Measurements from ENCODE around the gene OR5H15.
"Not testable (repeated sequence)": the region's sequence is repeated elsewhere in the genome, so short reads cannot be mapped to it uniquely, and the experiment has no call there.

Gene OR5H15

DNA sequence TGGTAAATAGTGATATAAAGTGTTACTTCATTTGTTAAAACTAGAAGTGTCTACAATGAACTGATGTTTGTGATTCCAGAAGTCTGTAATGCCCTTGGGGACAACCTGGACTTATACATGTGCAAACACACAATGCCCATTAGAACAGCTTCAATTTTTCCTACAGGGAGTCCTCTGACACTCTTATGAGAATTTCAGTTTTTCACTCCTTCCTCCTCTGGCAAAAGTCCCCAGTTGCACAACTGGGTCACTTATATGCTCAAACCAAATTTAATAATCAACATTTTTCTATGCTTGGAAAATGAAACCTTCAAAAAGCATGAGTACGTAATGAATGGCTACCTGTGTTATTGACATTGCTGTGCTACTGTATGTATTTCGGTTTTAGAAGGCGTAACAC lies at the start of gene OR5H15:
Gene OR5H15, plus strand, starts transcription at position 301 of the 400 bp plus-strand sequence. CDS start 2,004 bp downstream, outside the sequence.
- DNase-seq (ENCODE audit: low read depth in 2 of 2), result no peak

DNA sequence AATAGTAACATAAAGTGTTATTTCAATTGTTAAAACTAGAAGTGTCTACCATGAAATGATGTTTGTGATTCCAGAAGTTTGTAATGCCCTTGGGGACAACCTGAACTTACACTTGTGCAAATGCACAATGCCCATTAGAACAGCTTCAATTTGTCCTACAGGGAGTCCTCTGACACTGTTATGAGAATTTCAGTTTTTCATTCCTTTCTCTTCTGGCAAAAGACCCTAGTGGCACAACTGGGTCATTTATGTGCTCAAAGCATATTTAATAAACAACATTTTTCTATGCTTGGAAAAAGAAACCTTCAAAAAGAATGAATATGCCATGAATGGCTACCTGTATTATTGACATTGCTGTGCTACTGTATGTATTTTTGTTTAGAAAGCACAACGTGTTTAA lies 36.1 kb upstream of the OR5H15 start, which contains the start of gene OR5H1:
Gene OR5H1, plus strand, starts transcription at position 301 of the 400 bp plus-strand sequence. CDS start 1,977 bp downstream, outside the sequence.
- DNase-seq (ENCODE audit: low read depth in 2 of 2), result no peak

DNA sequence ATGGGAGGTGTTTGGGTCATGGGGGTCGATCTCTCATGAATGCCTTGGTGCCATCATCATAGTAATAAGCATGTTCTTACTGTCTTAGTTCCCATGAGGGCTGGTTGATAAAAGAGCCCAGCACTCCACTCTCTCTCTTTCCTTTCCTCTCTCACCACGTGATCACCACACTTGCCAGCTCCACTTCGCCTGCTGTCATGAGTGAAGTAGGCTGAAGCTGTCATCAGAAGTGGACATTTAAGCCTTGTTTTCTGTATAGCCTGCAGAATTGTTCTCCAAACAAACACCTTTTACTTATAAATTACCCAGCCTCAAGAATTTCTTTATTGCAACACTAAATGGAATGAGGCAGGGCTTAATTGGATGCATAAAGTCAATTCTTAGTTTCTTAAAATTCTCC lies 29.9 kb upstream of the OR5H15 start:
- no peak for DNase-seq (ENCODE audit: low read depth in 2 of 2)

DNA sequence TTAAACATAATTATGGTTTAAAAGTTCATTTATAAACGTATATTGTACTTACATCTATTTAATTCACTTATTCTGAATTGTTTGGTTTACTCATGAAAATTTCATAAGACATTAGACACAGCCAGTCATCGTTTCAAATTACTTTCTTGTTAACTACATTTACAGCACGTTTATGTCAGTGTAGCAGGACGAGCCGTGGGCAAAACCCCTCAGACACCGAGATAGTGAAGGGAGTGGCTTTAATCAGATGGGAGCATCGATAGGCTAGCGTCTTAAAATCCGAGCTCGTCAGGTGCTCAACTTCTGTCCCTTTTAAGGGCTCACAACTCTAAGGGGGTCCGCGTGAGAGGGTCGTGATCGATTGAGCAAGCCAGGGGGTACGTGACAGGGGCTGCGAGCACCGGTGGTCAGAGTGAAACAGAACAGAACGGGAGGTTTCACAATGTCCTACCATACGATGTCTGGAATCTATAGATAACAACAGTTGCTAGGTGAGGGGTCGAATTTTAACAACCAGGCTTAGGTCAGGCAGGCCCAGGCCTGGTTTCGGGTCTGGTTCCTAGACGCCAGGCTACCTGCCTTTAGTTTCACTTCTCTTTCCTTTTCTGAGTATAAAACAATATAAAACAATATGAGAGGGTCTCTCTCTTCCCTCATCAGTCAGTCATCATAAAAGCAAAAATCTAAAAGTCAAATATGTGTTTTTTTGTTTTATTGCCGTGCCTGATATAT lies 28.5 kb upstream of the OR5H15 start:
- not testable (repeated sequence) for DNase-seq (ENCODE audit: low read depth in 2 of 2)

DNA sequence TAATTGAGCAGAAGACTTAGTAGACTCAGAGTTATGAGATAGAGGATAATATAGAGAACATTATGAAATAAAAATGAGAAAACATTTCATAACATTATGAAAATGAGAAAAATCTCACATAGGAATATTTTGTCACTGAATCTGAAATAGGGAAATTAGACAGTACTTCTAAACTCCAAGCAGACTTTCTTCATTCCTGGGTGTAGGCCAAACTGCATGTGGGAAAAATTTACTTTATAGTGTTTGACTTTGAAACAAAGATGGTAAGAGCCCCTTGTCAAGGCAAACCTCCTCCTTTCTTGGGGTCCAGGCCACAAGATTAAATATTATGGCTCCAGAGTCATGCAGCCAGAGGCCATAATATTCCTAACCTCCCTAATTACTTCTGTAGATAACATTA lies 26.0 kb upstream of the OR5H15 start:
- no peak for DNase-seq (ENCODE audit: low read depth in 2 of 2)

DNA sequence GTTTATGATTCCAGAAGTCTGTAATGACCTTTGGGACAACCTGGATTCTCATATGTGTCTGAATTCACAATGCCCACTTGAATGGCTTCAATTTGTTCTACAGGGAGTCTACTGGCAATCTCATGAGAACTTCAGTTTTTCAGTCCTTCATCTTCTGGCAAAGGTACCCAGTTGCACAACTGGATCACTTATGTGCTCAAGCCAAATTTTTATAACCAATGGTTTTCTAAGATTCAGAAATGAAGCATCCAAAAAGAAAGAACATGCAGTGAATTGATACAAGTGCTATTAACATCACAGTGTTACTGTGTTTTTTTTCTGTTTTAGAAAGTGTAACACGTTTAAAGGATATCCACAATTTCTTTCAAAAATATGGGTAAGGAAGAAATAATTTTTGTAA lies 19.3 kb upstream of the OR5H15 start, which contains the start of gene OR5H14:
Gene OR5H14, plus strand, starts transcription at position 301 of the 400 bp plus-strand sequence. CDS start 1,907 bp downstream, outside the sequence.
- DNase-seq (ENCODE audit: low read depth in 2 of 2), result no peak

DNA sequence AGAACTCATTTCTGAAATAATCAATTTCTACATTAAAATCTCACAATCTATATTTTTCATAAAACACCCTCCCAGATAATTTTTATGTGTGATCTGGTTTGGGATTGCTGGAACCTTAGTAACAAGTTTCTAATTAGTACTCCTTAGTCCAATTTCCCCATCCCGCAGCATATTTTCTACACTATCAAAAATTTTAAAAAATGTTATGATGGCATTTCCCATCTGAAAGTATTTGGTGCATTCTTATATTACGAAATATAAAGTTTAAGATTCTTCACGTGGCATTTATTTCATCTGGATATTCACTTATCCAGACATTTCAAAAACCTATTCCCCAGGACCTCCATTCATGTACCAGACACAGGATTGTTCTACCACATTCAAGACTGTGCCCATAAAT lies 17.7 kb upstream of the OR5H15 start:
- no peak for DNase-seq (ENCODE audit: low read depth in 2 of 2)

DNA sequence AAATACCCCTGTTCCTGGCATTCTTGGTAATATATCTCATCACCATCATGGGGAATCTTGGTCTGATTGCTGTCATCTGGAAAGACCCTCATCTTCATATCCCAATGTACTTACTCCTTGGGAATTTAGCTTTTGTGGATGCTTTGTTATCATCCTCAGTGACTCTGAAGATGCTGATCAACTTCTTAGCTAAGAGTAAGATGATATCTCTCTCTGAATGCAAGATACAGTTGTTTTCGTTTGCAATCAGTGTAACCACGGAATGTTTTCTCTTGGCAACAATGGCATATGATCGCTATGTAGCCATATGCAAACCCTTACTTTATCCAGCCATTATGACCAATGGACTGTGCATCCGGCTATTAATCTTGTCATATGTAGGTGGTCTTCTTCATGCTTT lies 17.0 kb upstream of the OR5H15 start:
- not testable (repeated sequence) for DNase-seq (ENCODE audit: low read depth in 2 of 2)

DNA sequence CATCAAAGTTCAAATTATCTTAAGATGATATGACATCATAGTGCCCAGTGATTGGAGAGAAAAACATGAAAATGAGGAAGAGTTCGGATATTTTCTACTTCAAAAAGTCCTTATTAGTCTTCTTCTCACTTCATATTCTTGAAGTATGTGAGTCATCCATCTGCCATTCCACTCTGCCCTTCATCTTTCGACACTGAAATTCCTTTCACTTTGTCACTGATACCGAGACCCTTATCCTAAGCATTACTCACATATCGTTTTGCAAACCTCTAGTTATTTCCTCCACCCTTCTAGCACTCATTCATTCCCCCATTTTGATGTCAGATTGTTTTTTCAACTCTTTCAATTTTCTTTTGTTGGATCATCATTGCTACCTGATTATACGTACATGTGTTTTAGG lies 15.3 kb upstream of the OR5H15 start:
- no peak for DNase-seq (ENCODE audit: low read depth in 2 of 2)

DNA sequence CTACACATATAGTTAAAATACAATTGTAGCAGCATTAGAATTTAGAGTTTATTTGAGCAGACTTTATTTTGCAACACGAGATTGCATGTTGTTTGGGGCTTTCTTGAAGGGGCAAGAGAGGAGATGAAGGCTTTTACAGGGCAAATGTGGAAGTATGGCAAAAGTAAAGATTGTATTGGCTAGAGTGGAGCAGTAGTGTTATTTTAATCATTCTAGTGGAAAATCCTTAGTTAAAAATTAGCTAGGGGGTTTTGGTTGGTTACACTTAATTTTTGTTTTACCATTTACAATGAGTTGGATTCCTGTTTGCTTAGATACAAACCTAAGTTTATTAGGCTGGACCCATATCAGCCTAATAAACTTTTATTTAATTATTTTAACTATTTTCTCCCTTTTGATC lies 4.6 kb downstream of the OR5H15 start:
- DNase-seq (ENCODE audit: low read depth in 2 of 2), result no peak

DNA sequence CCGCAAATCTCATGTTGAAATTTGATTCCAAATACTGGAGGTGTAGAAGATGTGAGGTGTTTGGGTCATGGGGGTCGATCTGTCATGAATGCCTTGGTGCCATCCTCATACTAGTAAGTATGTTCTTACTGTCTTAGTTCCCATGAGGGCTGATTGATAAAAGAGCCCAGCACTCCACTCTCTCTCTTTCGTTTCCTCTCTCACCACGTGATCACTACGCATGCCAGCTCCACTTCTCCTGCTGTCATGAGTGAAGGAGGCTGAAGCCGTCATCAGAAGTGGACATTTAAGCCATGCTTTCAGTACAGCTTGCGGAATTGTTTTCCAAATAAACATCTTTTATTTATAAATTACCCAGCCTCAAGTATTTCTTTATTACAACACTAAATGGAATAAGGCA lies 6.1 kb downstream of the OR5H15 start:
- no peak for DNase-seq (ENCODE audit: low read depth in 2 of 2)

DNA sequence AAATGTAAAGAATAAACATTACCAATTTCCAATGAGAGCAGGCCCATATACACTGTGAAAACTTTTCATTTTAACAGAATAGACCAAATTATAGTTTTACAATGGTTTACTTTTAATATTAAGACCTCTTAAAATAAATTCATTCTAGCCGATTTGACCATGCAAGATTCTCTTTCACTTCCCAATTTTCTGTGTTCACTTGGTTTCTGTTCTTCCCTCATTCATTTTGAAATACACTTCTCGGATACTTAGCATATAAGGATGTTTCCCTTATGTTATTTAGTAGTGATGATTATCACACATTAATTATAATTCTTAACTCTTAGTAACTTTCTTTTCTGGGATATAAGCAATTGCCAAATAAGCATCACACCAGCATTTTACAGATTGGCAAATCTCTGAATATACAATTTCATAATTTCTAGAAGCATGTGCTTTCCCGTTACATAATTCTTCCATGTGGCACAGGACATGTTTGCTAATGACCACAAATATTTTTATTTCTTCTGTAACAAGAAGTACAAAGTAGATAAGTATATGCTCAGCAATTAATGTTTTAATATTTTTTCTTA lies 13.9 kb downstream of the OR5H15 start:
- DNase-seq (ENCODE audit: low read depth in 2 of 2), result no peak

DNA sequence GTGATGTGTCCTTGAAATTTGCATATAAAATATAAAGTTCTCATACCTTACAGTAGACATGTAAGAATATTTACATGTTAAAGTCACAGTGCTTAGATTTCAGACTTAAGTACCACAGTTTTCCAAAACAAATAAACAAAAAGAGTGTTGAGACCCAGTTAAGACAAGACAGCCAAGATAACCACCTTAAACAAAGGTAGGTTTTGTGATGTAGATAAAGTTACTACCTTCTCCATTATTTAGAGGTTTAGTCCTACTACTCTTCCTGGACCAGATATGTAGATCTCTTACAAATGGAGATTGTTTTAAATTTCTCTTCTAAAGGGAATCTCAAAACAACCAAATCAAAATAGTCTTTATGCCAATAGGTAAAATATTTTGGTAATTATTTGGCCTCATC lies 15.7 kb downstream of the OR5H15 start:
- no peak for DNase-seq (ENCODE audit: low read depth in 2 of 2)

DNA sequence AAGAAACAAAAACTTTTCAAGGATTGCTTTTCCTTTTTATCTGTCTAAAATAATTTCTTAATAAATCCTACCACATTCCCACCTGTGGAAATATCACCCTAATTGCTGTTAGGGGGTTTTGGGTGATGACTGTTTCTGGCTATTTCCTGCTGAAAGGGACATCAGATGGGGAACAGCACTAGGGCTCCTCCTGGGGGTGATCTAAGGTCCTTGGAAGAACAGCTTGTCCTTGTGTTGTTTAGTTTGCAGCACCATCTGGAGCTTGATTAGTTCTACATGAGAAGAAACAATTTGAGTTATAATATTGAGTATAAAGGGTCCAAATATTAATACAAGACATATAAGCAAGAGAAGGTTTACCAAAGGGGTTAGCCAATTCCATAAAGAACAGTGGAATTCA lies 18.7 kb downstream of the OR5H15 start:
- no peak for DNase-seq (ENCODE audit: low read depth in 2 of 2)

DNA sequence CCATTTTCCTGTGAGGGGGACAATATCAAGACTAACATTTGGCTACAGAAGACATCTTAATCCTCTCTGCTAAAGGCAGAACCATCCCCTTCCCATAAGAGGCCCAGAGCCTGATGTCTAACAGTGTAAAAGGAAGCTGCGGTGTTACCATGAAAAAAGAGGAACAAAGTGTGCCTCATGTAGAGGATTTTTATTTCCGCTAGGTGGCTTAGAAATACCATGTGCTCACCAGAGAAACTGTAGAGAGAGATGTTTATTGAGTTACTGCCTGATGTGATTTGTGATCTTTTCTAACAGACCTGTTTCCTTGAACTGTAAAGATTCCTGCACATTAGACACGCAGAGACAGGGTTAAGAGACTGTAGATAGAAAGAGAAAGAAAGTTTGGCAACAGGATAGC lies 22.0 kb downstream of the OR5H15 start:
- DNase-seq (ENCODE audit: low read depth in 2 of 2), result no peak

DNA sequence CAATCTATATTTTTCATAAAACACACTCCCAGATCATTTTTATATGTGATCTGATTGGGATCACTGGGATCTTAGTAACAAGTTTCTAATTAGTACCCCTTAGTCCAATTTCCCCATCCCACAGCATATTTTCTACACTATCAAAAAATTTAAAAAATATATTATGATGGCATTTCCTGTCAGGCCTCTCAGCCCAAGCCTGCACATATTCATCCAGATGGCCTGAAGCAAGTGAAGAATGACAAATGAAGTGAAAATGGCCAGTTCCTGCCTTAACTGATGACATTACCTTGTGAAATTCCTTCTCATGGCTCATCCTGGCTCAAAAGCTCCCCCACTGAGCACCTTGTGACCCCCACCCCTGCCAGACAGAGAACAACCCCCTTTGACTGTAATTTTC lies 24.4 kb downstream of the OR5H15 start:
- DNase-seq (ENCODE audit: low read depth in 2 of 2), result not testable (repeated sequence)

DNA sequence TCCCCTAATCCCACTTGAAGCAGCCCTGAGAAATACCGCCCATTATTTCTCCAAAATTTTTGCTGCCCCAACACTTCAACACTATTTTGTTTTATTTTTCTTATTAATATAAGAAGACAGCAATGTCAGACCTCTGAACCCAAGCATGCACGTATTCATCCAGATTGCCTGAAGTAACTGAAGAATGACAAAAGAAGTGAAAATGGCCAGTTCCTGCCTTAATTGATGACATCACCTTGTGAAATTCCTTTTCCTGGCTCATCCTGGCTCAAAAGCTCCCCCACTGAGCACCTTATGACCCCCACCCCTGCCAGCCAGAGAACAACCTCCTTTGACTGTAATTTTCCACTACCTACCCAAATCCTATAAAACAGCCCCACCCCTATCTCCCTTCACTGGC lies 29.8 kb downstream of the OR5H15 start:
- DNase-seq (ENCODE audit: low read depth in 2 of 2), result not testable (repeated sequence)

DNA sequence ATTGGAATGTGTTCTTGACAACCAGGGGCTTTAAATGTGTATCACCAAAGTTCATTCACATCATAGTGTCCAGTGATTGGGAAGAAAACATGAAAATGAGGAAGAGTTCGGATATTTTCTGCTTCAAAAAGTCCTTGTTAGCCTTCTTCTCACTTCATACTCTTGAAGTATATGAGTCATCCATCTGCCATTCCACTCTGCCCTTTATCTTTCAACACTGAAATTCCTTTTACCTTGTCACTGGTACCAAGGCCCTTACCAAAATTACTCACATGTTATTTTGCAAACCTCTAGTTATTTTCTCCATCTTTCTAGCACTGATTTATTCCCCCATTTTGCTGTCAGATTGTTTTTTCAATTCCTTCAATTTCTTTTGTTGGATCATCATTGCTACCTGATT lies 32.5 kb downstream of the OR5H15 start:
- no peak for DNase-seq (ENCODE audit: low read depth in 2 of 2)

DNA sequence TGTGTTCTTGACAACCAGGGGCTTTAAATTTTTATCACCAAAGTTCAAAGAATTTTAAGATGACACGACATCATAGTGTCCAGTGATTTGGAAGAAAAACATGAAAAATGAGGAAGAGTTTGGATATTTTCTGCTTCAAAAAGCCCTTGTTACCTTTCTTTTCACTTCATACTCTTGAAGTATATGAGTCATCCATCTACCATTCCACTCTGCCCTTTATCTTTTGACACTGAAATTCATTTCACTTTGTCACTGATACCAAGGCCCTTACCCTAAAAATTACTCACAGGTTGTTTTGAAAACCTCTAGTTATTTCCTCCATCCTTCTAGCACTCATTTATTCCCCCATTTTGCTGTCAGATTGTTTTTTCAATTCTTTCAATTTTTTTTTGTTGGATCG lies 42.7 kb downstream of the OR5H15 start:
- no peak for DNase-seq (ENCODE audit: low read depth in 2 of 2)

DNA sequence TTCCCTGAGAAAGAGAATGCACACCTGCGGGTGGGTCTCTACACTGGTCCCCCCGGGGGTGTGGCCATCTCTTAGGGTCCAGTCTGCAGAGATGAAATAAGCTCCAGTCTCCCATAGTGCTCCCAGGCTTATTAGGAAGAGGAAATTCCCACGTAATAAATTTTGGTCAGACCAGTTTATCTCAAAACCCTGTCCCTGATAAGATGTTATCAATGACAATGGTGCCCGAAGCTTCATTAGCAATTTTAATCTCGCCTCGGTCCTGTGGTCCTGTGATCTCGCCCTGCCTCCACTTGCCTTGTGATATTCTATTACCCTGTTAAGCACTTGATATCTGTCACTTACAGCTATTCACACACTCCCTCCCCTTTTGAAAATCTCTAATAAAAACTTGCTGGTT lies 46.8 kb downstream of the OR5H15 start:
- DNase-seq (ENCODE audit: low read depth in 2 of 2), result no peak

DNA sequence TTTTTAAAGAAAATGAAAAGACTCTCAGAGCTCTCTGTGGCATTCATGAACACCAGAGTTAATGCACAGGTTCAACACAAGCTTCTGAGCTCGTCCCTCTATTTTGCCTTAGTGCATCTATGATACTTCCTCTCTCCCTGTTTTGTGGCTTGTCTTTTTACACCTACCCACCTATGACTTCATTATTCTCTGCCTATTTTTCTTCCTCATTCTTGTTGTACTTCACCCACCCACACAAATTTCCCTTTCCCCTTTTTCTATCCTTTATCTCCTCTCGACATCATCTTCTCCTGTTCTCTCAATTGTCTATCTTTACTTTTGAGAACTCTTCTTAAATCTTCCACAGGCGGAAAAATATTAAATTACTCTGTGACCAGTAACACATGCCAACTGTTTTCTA lies 48.6 kb downstream of the OR5H15 start:
- no peak for DNase-seq (ENCODE audit: low read depth in 2 of 2)

All from stimulated activated CD4-positive, alpha-beta T cell treated with anti-CD3 and anti-CD28 coated beads, Interleukin-1b, Interleukin-23, amount 100 ng/mL, for 4 hours (primary cell).